HG03196 (cell line): ENCODE data around the gene MAG.
"Not testable (repeated sequence)": the region's sequence is repeated elsewhere in the genome, so short reads cannot be mapped to it uniquely, and the experiment has no call there.

Experiments used
- ATAC-seq: cut with Tn5 transposase; IDR thresholded peaks from one replicate; pipeline ENCODE4 v1.9.1; 2021; ENCODE audit not compliant: unreplicated experiment

The MAG gene

DNA sequence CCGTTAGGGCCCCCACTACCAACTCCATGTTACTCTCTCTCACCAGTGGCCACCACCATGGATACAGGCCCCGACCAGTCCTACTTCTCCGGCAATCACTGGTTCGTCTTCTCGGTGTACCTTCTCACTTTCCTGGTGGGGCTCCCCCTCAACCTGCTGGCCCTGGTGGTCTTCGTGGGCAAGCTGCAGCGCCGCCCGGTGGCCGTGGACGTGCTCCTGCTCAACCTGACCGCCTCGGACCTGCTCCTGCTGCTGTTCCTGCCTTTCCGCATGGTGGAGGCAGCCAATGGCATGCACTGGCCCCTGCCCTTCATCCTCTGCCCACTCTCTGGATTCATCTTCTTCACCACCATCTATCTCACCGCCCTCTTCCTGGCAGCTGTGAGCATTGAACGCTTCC lies 66.9 kb downstream of the MAG start:
- not testable (repeated sequence) for ATAC-seq

DNA sequence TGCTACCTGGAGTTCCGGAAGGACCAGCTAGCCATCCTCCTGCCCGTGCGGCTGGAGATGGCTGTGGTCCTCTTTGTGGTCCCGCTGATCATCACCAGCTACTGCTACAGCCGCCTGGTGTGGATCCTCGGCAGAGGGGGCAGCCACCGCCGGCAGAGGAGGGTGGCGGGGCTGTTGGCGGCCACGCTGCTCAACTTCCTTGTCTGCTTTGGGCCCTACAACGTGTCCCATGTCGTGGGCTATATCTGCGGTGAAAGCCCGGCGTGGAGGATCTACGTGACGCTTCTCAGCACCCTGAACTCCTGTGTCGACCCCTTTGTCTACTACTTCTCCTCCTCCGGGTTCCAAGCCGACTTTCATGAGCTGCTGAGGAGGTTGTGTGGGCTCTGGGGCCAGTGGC lies 67.4 kb downstream of the MAG start:
- ATAC-seq = not testable (repeated sequence)

- not testable (repeated sequence) for ATAC-seq
These were observed 68.1 kb downstream of the MAG start for GRCh38 chr19:35360081-35360480.

- no peak for ATAC-seq
These were observed 69.0 kb downstream of the MAG start for GRCh38 chr19:35360880-35361420.

- no peak for ATAC-seq
These were observed 70.5 kb downstream of the MAG start for GRCh38 chr19:35362261-35363000.

DNA sequence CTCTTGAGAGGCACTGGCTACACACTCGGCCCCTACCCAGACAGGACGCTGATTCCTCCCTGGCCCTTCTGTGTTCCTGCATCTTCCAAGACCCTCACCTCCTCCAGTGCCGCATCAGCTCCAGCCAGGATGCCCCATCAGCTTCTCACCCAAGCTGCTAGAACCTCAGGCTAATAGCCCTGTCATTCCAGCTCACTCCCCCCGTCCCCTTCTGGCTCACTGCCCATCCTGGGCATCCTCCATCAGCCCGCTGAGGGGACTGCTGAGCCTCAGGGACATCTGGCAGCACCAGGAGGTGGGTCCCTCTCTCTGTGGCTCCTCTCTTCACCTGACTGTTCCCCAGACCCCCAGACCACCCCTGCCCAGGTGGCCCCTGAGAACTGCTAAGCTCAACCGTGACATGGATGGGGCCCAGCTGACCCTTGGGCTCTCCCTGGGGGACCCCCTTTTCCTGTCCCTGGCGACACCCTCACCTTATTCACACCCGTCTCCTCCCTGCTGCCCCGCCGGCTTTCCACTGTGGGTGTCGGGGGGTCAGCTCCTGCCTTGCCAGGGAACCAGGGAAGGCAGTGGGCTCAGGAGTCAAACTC lies 71.1 kb downstream of the MAG start:
- ATAC-seq = no peak
